Measurements from ENCODE around the gene CALML3.

The CALML3 gene

DNA sequence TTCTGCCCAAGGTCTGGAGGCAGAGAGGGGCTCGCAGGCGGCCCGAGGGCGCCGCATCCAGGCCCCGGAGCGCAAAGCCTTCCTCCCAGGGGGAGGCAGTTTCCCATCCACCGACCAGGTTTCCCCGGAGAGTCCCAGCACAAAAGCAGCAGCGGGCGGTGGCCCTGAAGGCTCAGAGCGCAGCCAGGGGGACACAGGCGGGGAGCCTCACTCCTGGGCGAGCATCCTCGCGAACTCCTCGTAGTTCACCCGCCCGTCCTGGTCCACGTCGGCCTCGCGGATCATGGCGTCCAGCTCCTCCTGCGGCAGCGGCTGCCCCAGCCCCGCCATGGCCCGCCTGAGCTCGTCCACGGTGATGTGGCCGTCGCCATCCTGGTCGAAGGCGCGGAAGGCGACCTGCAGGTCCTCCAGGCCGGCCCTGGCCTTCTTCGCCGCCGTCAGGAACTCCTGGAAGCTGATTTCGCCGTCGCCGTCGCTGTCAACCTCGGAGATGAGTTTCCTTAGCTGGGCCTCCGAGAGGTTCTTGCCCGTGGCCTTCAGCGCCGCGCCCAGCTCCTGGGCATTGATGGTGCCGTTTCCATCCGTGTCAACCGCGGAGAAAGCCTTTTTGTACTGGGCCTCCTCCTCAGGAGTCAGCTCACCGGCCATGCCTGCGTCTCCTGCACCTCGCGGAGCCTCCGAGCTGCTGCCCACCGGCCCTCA is 25.8 kb upstream of the CALML3 start:
- no peak for FAIRE-seq
- no peak for DNase-seq (ENCODE audit: insufficient read length, low spot score)
- TF ChIP-seq, protein P1, sequence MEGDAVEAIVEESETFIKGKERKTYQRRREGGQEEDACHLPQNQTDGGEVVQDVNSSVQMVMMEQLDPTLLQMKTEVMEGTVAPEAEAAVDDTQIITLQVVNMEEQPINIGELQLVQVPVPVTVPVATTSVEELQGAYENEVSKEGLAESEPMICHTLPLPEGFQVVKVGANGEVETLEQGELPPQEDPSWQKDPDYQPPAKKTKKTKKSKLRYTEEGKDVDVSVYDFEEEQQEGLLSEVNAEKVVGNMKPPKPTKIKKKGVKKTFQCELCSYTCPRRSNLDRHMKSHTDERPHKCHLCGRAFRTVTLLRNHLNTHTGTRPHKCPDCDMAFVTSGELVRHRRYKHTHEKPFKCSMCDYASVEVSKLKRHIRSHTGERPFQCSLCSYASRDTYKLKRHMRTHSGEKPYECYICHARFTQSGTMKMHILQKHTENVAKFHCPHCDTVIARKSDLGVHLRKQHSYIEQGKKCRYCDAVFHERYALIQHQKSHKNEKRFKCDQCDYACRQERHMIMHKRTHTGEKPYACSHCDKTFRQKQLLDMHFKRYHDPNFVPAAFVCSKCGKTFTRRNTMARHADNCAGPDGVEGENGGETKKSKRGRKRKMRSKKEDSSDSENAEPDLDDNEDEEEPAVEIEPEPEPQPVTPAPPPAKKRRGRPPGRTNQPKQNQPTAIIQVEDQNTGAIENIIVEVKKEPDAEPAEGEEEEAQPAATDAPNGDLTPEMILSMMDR (IDR thresholded peaks at IDR 0.05; ENCODE audit: insufficient read depth, missing control alignments) = no peak

DNA sequence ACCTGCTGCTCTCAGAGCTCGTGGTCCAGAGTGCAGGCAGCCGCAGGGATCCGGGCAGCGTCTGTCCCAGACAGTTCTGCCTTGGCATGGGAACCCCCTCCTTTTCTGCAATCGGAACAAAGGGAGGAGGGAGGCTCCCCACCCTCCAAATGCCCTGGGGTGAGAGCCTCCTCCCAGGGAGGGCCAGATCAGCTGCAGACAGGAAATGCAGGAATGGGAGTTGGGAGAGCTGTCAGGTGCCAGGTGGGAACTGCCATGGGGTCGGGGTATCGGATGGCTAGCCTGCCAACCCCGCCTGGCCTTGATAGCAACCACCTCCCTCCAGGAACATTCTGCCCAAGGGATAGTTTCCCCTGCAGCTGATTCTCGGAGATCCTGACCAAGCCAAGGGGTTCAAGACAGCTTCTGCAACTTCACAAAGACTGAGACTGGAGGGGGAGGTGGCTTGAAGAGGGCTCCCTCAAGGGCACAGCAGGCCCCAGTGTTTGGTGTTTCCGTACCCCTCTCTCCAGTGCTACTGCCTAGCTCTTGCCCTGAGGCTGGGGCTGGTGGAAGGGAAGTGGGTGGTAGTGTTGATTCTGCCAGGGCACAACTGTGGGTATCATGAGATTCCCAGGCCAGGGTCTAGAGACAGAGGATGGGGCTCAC is 25.1 kb upstream of the CALML3 start, which contains the start of gene CALML5:
Gene CALML5 (minus strand): TSS at position 78 of the 648 bp plus-strand sequence. CDS start 132 bp downstream, outside the sequence.
- no peak for FAIRE-seq

DNA sequence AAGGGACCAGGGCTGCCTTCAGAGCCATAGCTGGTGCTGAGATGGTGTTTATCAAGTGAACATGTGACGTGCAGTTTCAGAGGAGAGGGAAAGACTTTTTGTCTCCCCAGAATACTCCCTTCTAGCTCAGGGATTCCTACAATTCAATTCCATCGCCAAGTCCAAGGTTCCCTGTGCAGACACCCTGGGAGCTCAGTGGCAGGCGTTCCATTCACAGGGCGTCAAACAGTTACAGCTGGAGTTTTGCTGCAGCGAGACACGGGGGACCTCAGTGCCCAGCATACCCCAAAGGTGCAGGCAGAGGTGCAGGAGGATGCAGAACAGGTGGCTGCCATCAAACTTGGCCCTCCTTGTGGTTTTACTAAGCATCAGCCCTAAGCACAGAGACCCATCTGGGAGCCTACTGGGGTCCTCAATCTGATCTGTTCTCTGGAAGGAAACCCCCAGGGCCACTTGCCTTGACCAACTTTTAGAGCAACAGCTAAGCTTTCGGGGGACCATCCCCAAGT is 24.5 kb upstream of the CALML3 start:
- no peak for FAIRE-seq
- TF ChIP-seq, protein P1 (IDR thresholded peaks at IDR 0.05; ENCODE audit: insufficient read depth, missing control alignments) = no peak

More for the DNA sequence above, 25.1 kb upstream of the CALML3 start, which contains the start of gene CALML5:
- TF ChIP-seq, protein P1 (IDR thresholded peaks at IDR 0.05; ENCODE audit: insufficient read depth, missing control alignments) = no peak
- no peak for DNase-seq (ENCODE audit: insufficient read length, low spot score)

DNA sequence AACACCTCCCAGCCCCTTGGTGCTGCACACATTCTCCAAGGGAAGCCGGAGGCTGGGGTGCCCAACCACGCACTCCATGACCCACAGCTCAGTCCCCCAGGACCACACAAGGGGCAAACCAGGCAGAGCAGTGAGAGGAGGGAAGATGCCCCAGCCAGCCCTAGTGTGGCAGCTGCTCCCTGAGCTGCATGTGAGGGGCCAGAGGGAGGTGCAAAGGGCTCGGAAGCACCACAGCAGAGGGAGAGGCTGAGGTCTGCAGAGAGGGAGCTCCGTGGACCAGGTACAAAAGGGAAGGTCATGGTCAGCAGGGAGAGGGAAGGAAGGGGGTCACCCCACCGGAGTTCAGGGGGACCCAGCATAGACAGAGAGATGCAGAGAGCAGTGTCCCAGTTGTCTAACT is 23.9 kb upstream of the CALML3 start:
- DNase-seq (ENCODE audit: insufficient read length, low spot score) (no peak), FAIRE-seq (no peak)
- TF ChIP-seq, protein P1 (IDR thresholded peaks at IDR 0.05; ENCODE audit: insufficient read depth, missing control alignments) = no peak

More for the DNA sequence above, 24.5 kb upstream of the CALML3 start:
- no peak for DNase-seq (ENCODE audit: insufficient read length, low spot score)

DNA sequence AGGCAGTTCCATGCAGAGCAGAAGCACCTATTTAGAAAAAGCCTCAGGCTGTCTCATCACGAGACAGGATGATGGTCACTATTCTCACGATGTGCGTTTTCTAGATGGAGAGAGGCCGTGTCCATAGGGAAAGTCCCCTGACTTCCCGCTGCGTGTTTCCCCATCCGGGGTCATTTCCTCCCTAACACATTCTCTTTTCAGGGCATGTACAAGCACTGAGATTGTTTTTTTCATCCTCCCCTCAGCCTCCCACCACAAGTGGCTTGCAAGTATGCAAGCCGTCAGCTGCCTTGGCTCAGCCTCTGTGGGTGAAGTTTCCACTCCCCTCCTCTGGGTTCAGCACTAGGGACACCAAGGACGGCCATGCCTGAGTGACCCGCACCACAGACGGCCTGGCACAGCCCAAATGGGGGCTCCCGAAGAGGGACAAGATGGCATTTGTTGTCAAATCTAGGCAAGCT is 22.7 kb upstream of the CALML3 start:
- DNase-seq (ENCODE audit: insufficient read length, low spot score) (no peak), FAIRE-seq (no peak)
- TF ChIP-seq, protein P1 (IDR thresholded peaks at IDR 0.05; ENCODE audit: insufficient read depth, missing control alignments) = no peak

DNA sequence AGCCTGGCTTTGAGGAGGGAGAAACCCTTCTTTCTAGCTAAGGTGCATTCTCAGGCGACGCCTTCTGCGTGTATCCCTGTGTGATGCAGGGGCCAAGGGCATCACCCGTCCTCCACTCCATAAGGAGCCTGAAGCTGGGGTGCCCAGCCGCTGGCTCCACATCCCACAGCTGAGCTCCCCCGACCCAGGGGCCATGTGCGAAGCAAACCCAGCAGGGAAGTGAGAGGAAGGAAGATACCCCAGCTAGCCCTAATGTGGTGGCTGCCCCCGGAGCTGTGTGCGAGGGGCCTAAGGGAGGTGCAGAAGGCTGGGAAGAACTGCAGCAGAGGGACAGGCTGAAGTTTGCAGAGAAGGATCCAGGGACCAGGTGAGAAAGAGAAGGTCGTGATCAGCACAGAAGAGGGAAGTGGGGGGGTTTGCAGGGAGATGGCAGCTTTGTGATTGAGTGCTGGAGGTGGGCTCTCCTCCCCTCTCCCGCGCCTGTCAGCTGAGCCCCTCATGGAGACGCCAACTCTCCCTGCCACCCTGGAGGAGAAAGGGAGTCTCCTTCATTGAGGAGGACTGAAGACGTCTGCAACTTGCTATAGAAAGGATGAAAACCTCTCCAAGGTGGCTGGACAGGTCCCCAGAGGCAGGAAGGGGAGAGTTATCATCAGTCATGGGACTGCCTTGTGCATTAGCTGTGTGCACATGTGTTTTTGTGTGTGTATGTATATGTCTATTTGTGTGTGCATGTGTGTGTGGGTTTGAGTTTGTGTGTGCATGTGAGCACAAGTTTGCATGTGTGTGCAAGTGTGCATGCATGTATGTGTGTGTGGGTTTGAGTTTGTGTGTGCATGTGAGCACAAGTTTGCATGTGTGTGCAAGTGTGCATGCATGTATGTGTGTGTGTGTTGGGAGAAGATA is 21.9 kb upstream of the CALML3 start:
- no peak for DNase-seq (ENCODE audit: insufficient read length, low spot score)
- FAIRE-seq = no peak
- TF ChIP-seq, protein P1 (IDR thresholded peaks at IDR 0.05; ENCODE audit: insufficient read depth, missing control alignments) = no peak

Measured in D721Med (cell line).